Peyer's patch (tissue), 4 donors: ENCODE results near the gene COL27A1.

ENCODE experiments used
- CTCF ChIP-seq, 6 experiments: fragments of 450-650 bp in 4 of 6; fragments of 200-600 bp in 2 of 6; sonication (generic) in 1 of 6; IDR thresholded peaks; one replicate each; pipeline ENCODE4 v1.5.1; 2017 to 2019; ENCODE audit warnings: antibody characterized with exemption in 6 of 6, mild to moderate bottlenecking in 3 of 6, moderate library complexity in 1 of 6
- POLR2A ChIP-seq, 2 donors: fragments of 450-650 bp; IDR thresholded peaks; one replicate each; pipeline ENCODE4 v1.5.1; 2017; ENCODE audit warnings: antibody characterized with exemption in 2 of 2, mild to moderate bottlenecking in 2 of 2, moderate library complexity in 2 of 2

GRCh38 chr9:114348261-114348905 lies 193.0 kb downstream of the COL27A1 start:
- TF ChIP-seq CTCF (IDR thresholded peaks at IDR 0.05) (no peak), POLR2A (IDR thresholded peaks at IDR 0.05) (no peak)
